A673 (cell line): ENCODE measurements around the gene FRS2. TPM values are rescaled to one million over a fixed set of nuclear protein-coding genes. Genes with fewer than 3 reads are reported as not detected.

Experiments used
- BruUV-seq: library from RNA; stranded (reverse); fragments of 400-500 nt; replicated peaks from 2 replicates; lab custom pipeline; 2021; lab: Mats Ljungman, UMichigan
- CTCF ChIA-PET: fragments of 300-600 bp; sonication (Branson Sonifier 250); formaldehyde crosslinking; loops from one replicate; lab custom pipeline; 2022; ENCODE audit warnings: antibody characterized with exemption; lab: Charles Lee
- POLR2A ChIA-PET: fragments of 300-600 bp; sonication (Branson Sonifier 250); formaldehyde crosslinking; loops from one replicate; lab custom pipeline; 2022; ENCODE audit warnings: antibody characterized with exemption; ENCODE audit not compliant: low non-redundant PET; lab: Charles Lee
- DNase-seq: peaks from one replicate; pipeline ENCODE4 v3.0.0-alpha.2; 2015; ENCODE audit warnings: low spot score
- H3K27ac ChIP-seq: fragments of 200-600 bp; sonication (generic); 2 replicates; pipeline ENCODE4 v1.5.1; 2016; ENCODE audit warnings: mixed run types, low read depth, mild to moderate bottlenecking, mixed read lengths, antibody characterized with exemption, low read length; ENCODE audit not compliant: poor library complexity, severe bottlenecking
- H3K27me3 ChIP-seq: fragments of 200-600 bp; sonication (generic); replicated peaks from 2 replicates; pipeline ENCODE4 v1.6.1; 2017; ENCODE audit warnings: mixed run types, low read depth, mild to moderate bottlenecking, mixed read lengths, antibody characterized with exemption, low read length; ENCODE audit not compliant: insufficient read depth, poor library complexity
- H3K36me3 ChIP-seq: fragments of 200-600 bp; sonication (generic); 2 replicates; pipeline ENCODE4 v1.6.1; 2016; ENCODE audit warnings: mixed run types, mild to moderate bottlenecking, mixed read lengths, antibody characterized with exemption, low read length; ENCODE audit not compliant: insufficient read depth, poor library complexity, severe bottlenecking
- H3K4me1 ChIP-seq: fragments of 200-600 bp; sonication (generic); 2 replicates; pipeline ENCODE4 v1.6.1; 2017; ENCODE audit warnings: mixed run types, mild to moderate bottlenecking, mixed read lengths, antibody characterized with exemption, low read length; ENCODE audit not compliant: insufficient read depth, poor library complexity, severe bottlenecking
- H3K4me3 ChIP-seq: fragments of 200-600 bp; sonication (generic); 2 replicates; pipeline ENCODE4 v1.5.1; 2016; ENCODE audit warnings: low read depth, mixed run types, mild to moderate bottlenecking, mixed read lengths, low read length; ENCODE audit not compliant: poor library complexity, severe bottlenecking
- H3K9me3 ChIP-seq: fragments of 200-600 bp; sonication (generic); 2 replicates; pipeline ENCODE4 v1.6.1; 2016; ENCODE audit warnings: mixed run types, low read depth, mild to moderate bottlenecking, mixed read lengths, antibody characterized with exemption, low read length; ENCODE audit not compliant: poor library complexity, severe bottlenecking
- EZH2 ChIP-seq: fragments of 200-600 bp; sonication (generic); IDR thresholded peaks from 2 replicates; pipeline ENCODE4 v1.6.1; 2017; ENCODE audit warnings: borderline replicate concordance, low read depth, mild to moderate bottlenecking, mixed read lengths, antibody characterized with exemption, low read length; ENCODE audit not compliant: poor library complexity, severe bottlenecking
- intact Hi-C: fragments of 100-400 bp; cut with micrococcal nuclease; formaldehyde crosslinking; loops from one replicate; pipeline ENCODE4 v1.10.0; 2022; ENCODE audit not compliant: unreplicated experiment
- total RNA-seq: library from RNA; stranded (reverse); gene quantifications from 2 replicates; pipeline ENCODE4 v1.2.3, GENCODE V29; 2021
- TF ChIP-seq, protein P1 (sequence below): fragments of 300-800, 200-600 bp; sonication (generic); conservative IDR thresholded peaks from 2 replicates; pipeline ENCODE4 v1.5.1; 2017; ENCODE audit warnings: low read depth, mild to moderate bottlenecking, antibody characterized with exemption, low read length, moderate library complexity, mixed read lengths

The FRS2 gene
- total RNA-seq, 1 experiment from 2014 or later: 34.5 TPM

DNA sequence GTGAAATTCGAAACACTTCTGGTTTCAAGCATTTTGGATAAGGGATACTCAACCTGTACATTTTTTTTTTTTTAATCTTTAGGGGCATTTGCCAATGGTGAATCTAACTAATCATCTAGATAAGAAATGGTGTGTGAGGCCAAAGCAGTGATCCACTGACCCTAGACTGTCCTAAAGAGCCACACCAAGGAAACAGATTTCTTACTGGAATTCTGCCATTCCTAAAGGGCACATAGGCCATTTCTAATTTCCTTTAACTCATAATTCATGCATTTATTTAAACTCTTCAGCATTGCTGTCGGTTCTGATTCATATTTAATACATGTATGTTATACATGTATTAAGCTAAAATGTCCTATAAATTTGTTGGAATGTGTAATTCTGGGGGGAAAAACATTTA is 47.2 kb downstream of the FRS2 start:
- Histone ChIP-seq H3K4me3 (no peak overlapping the region), H3K36me3 (no peaks in the 10 kb centered on the region), H3K9me3 (peaks cover 12% of the 10 kb centered on the region), H3K27me3 (no peaks in the 10 kb centered on the region), H3K4me1 (peaks cover 9% of the 10 kb centered on the region), H3K27ac (no peak overlapping the region)
- CTCF ChIA-PET: no interaction called here
- no peak for DNase-seq
- TF ChIP-seq, protein P1, sequence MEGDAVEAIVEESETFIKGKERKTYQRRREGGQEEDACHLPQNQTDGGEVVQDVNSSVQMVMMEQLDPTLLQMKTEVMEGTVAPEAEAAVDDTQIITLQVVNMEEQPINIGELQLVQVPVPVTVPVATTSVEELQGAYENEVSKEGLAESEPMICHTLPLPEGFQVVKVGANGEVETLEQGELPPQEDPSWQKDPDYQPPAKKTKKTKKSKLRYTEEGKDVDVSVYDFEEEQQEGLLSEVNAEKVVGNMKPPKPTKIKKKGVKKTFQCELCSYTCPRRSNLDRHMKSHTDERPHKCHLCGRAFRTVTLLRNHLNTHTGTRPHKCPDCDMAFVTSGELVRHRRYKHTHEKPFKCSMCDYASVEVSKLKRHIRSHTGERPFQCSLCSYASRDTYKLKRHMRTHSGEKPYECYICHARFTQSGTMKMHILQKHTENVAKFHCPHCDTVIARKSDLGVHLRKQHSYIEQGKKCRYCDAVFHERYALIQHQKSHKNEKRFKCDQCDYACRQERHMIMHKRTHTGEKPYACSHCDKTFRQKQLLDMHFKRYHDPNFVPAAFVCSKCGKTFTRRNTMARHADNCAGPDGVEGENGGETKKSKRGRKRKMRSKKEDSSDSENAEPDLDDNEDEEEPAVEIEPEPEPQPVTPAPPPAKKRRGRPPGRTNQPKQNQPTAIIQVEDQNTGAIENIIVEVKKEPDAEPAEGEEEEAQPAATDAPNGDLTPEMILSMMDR: no peak
- no peak for TF ChIP-seq EZH2
- intact Hi-C loops: no loop called here
- no TSS peak for BruUV-seq
- POLR2A ChIA-PET: no interaction called here

DNA sequence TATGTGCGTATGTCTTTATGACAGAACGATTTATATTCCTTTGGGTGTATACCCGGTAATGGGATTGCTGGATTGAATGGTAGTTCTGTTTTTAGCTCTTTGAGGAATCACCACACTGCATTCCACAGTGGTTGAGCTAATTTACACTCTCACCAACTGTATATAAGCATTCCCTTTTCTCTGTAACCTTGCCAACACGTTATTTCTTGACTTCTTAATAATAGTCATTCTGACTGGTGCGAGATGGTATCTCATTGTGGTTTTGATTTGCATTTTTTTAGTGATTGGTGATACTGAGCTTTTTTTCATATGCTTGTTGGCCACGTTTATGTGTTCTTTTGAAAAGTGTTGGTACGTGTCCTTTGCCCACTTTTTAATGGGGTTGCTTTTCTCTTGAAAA is 49.7 kb downstream of the FRS2 start:
- intact Hi-C loops: no loop called here
- Histone ChIP-seq H3K4me1 (no peaks in the 10 kb centered on the region), H3K27ac (no peak overlapping the region), H3K9me3 (peaks cover 23% of the 10 kb centered on the region), H3K4me3 (no peak overlapping the region), H3K36me3 (no peaks in the 10 kb centered on the region), H3K27me3 (no peaks in the 10 kb centered on the region)
- CTCF ChIA-PET: no interaction called here
- no TSS peak for BruUV-seq
- no peak for TF ChIP-seq EZH2
- TF ChIP-seq, protein P1: no peak
- DNase-seq: peak; percentile 21
- POLR2A ChIA-PET: no interaction called here

DNA sequence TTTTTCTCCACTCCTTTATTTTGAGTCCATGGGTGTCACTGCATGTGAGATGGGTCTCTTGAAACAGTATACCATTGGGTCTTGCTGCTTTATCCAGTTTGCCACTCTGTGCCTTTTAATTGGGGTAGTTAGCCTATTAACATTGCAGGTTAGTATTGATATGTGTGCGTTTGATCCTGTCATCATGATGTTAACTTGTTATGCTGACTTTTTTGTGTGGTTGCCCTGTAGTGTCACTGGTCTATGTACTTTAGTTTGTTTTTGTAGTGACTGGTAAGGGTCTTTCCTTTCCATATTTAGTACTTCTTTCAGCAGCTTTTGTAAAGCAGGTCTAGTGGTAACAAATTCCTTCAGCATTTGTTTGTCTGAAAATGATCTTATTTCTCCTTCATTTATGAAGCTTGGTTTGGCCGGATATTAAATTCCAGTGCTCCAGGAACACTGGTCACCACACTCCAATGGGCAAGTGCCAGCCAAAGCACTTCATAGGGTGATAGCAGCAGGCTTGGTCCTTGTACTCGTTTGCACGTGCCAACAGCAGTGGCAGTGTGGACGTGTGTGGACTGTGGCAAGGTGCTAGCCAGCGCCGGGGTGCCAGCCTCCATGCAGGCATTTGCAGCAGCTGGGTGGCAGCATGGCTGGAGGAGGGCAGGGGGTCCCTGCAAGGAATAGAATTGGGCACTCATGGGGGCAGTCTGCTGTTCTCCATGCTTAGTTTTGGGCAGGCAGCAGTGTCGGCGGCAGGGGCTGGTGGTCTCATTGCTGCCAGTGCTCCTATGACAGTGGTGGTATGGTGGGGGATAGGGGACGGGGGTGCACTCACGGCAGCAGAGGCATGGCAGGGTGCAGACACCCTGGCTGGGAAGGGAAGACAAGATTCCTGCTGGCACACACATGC is 53.5 kb downstream of the FRS2 start:
- DNase-seq: no peak
- H3K4me1 ChIP-seq: no peaks in the 10 kb centered on the region
- no peak overlapping the region for H3K27ac ChIP-seq
- ChIA-PET POLR2A (no interaction called here), CTCF (no interaction called here)
- TF ChIP-seq, protein P1: no peak
- no peak overlapping the region for H3K4me3 ChIP-seq
- H3K36me3 ChIP-seq: no peaks in the 10 kb centered on the region
- no TSS peak for BruUV-seq
- intact Hi-C loops: no loop called here
- no peaks in the 10 kb centered on the region for H3K27me3 ChIP-seq
- H3K9me3 ChIP-seq: peaks cover 23% of the 10 kb centered on the region
